GM23338 (cell line): ENCODE measurements around the gene TLR7. TPM values are rescaled to one million over a fixed set of nuclear protein-coding genes. Genes with fewer than 3 reads are reported as not detected.

Source experiments
- ATAC-seq: fragments of 200-7000 bp; cut with Tn5 transposase; 3 replicates; pipeline ENCODE4 v1.9.1; 2020
- DNase-seq: peaks from one replicate; pipeline ENCODE4 v3.0.0-alpha.2; 2015; ENCODE audit warnings: low spot score
- H2AFZ ChIP-seq: fragments of 200-600 bp; sonication (generic); 2 replicates; pipeline ENCODE4 v1.8.0; 2016; ENCODE audit warnings: antibody characterized with exemption, mild to moderate bottlenecking, moderate library complexity
- H3F3A ChIP-seq: fragments of 200-600 bp; sonication (generic); replicated peaks from 2 replicates; pipeline ENCODE4 v1.8.0; 2017; ENCODE audit warnings: antibody characterized with exemption, mixed run types, low read depth
- H3K27ac ChIP-seq: fragments of 200-600 bp; sonication (generic); 2 replicates; pipeline ENCODE4 v1.6.1; 2016; ENCODE audit warnings: low read depth
- H3K27me3 ChIP-seq: fragments of 200-600 bp; sonication (generic); 2 replicates; pipeline ENCODE4 v1.8.0; 2016; ENCODE audit warnings: mild to moderate bottlenecking, mixed run types, moderate library complexity; ENCODE audit not compliant: insufficient read depth
- H3K36me3 ChIP-seq: fragments of 200-600 bp; sonication (generic); 2 replicates; pipeline ENCODE4 v1.8.0; 2016; ENCODE audit warnings: mild to moderate bottlenecking; ENCODE audit not compliant: insufficient read depth
- H3K4me1 ChIP-seq: fragments of 200-600 bp; sonication (generic); 2 replicates; pipeline ENCODE4 v1.8.0; 2016; ENCODE audit warnings: mild to moderate bottlenecking, moderate library complexity; ENCODE audit not compliant: insufficient read depth
- H3K4me2 ChIP-seq: fragments of 200-600 bp; sonication (generic); 2 replicates; pipeline ENCODE4 v1.7.1; 2017; ENCODE audit warnings: mixed run types
- H3K4me3 ChIP-seq: fragments of 200-600 bp; sonication (generic); 2 replicates; pipeline ENCODE4 v1.6.1; 2016; ENCODE audit warnings: mixed run types
- H3K79me2 ChIP-seq: fragments of 200-600 bp; sonication (generic); replicated peaks from 2 replicates; pipeline ENCODE4 v1.8.0; 2017; ENCODE audit warnings: mild to moderate bottlenecking; ENCODE audit not compliant: insufficient read depth
- H3K9me2 ChIP-seq: fragments of 200-600 bp; sonication (generic); 2 replicates; pipeline ENCODE4 v1.8.0; 2017; ENCODE audit not compliant: insufficient read depth
- H4K20me1 ChIP-seq: fragments of 200-600 bp; sonication (generic); replicated peaks from 2 replicates; pipeline ENCODE4 v1.8.0; 2017; ENCODE audit warnings: mild to moderate bottlenecking; ENCODE audit not compliant: insufficient read depth
- H3K27ac Mint-ChIP-seq: 2 replicates; pipeline ENCODE4 v1.8.0; 2020; ENCODE audit warnings: inconsistent platforms, mild to moderate bottlenecking, moderate library complexity, mixed read lengths
- H3K27me3 Mint-ChIP-seq: 3 replicates; pipeline ENCODE4 v1.8.0; 2022; ENCODE audit warnings: low read depth, mild to moderate bottlenecking, moderate library complexity, mixed read lengths, inconsistent platforms; ENCODE audit not compliant: insufficient read depth, poor library complexity
- H3K36me3 Mint-ChIP-seq: 3 replicates; pipeline ENCODE4 v1.8.0; 2021; ENCODE audit warnings: low read depth, mild to moderate bottlenecking, inconsistent platforms, moderate library complexity, mixed read lengths
- H3K4me1 Mint-ChIP-seq: 3 replicates; pipeline ENCODE4 v1.8.0; 2020; ENCODE audit warnings: mild to moderate bottlenecking, inconsistent platforms, mixed read lengths
- H3K4me3 Mint-ChIP-seq: 3 replicates; pipeline ENCODE4 v1.8.0; 2021; ENCODE audit warnings: moderate library complexity, mild to moderate bottlenecking, inconsistent platforms, mixed read lengths
- H3K9me3 Mint-ChIP-seq: 3 replicates; pipeline ENCODE4 v1.8.0; 2020; ENCODE audit warnings: moderate library complexity, mild to moderate bottlenecking, inconsistent platforms, mixed read lengths
- CREB1 ChIP-seq: fragments of 250-450 bp; sonication (Bioruptor Pico); IDR thresholded peaks from 2 replicates; pipeline ENCODE4 v1.5.0; 2020; ENCODE audit warnings: low read depth, mild to moderate bottlenecking, moderate library complexity
- CTCF ChIP-seq, 2 experiments: fragments of 200-600 bp in 1 of 2; sonication (generic) in 1 of 2; conservative IDR thresholded peaks; 2 replicates each; pipeline versions ENCODE4 v1.5.1 to v1.6.1; 2016 to 2017; ENCODE audit warnings: antibody characterized with exemption in 2 of 2, low read depth in 2 of 2, mild to moderate bottlenecking in 2 of 2, moderate library complexity in 1 of 2
- ETS1 ChIP-seq: IDR thresholded peaks from 2 replicates; pipeline ENCODE4 v1.6.1; 2016; ENCODE audit warnings: antibody characterized with exemption
- EZH2 ChIP-seq: fragments of 200-600 bp; sonication (generic); IDR thresholded peaks from one replicate; pipeline ENCODE4 v1.8.0; 2017; ENCODE audit warnings: antibody characterized with exemption, mild to moderate bottlenecking, low read depth; ENCODE audit not compliant: unreplicated experiment
- EZH2phosphoT487 ChIP-seq: fragments of 200-600 bp; sonication (generic); IDR thresholded peaks from one replicate; pipeline ENCODE4 v1.8.1; 2018; ENCODE audit warnings: antibody characterized with exemption; ENCODE audit not compliant: unreplicated experiment
- JUNB ChIP-seq: IDR thresholded peaks from one replicate; pipeline ENCODE4 v1.6.1; 2016; ENCODE audit warnings: antibody characterized with exemption; ENCODE audit not compliant: unreplicated experiment
- NANOG ChIP-seq: IDR thresholded peaks from 2 replicates; pipeline ENCODE4 v1.6.1; 2016; ENCODE audit warnings: antibody characterized with exemption, borderline replicate concordance
- POLR2AphosphoS5 ChIP-seq: IDR thresholded peaks from 2 replicates; pipeline ENCODE4 v1.6.1; 2016; ENCODE audit warnings: antibody characterized with exemption, low read depth
- REST ChIP-seq: IDR thresholded peaks from one replicate; pipeline ENCODE4 v1.6.1; 2018; ENCODE audit warnings: antibody characterized with exemption; ENCODE audit not compliant: unreplicated experiment
- STAT1 ChIP-seq: IDR thresholded peaks from one replicate; pipeline ENCODE4 v1.6.1; 2016; ENCODE audit warnings: antibody characterized with exemption; ENCODE audit not compliant: unreplicated experiment
- ZNF114 ChIP-seq: fragments of 250-450 bp; sonication (Bioruptor Pico); IDR thresholded peaks from 2 replicates; pipeline ENCODE4 v1.5.0; 2020; ENCODE audit warnings: mild to moderate bottlenecking, moderate library complexity
- ZNF331 ChIP-seq: fragments of 250-450 bp; sonication (Bioruptor Pico); IDR thresholded peaks from 2 replicates; pipeline ENCODE4 v1.5.0; 2020; ENCODE audit warnings: low read depth, mild to moderate bottlenecking, moderate library complexity
- ZNF462 ChIP-seq: fragments of 250-450 bp; sonication (Bioruptor Pico); IDR thresholded peaks from 2 replicates; pipeline ENCODE4 v1.5.0; 2020; ENCODE audit warnings: mild to moderate bottlenecking, moderate library complexity
- polyA plus RNA-seq: library from polyadenylated mRNA; unstranded; fragments of >200 nt; fragmentation: Nextera tagmentation; extraction: Ambion mirVana; gene quantifications from 2 replicates; pipeline ENCODE4 v1.2.1, GENCODE V29; 2016
- total RNA-seq: library from RNA; depleted of rRNA; stranded (reverse); fragments of >200 nt; shearing (Covaris generic); gene quantifications from 2 replicates; pipeline ENCODE4 v1.2.3, GENCODE V29; 2014

The TLR7 gene
- total and polyA plus RNA-seq, 2 experiments from 2014 or later: not detected

GRCh38 chrX:12910423-12911121 lies 43.7 kb downstream of the TLR7 start:
- DNase-seq: peak; percentile 7
- H3K4me3 Mint-ChIP-seq: no peak overlapping the region
- no peak overlapping the region for H3K27ac Mint-ChIP-seq
- no peaks in the 10 kb centered on the region for H3K4me1 ChIP-seq
- no peak for TF ChIP-seq ETS1
- no peak for TF ChIP-seq POLR2AphosphoS5
- no peak for TF ChIP-seq ZNF331 (CRISPR knock-in tag)
- no peak for TF ChIP-seq EZH2
- no peak for TF ChIP-seq CREB1 (CRISPR knock-in tag)
- TF ChIP-seq REST: no peak
- TF ChIP-seq CTCF (conservative IDR thresholded peaks at IDR 0.05; ENCODE audit: low read depth in 2 of 2): no peak
- TF ChIP-seq JUNB: no peak
- TF ChIP-seq NANOG: no peak
- no peak for TF ChIP-seq ZNF114 (CRISPR knock-in tag)
- no peak for TF ChIP-seq STAT1
- TF ChIP-seq ZNF462: no peak
- TF ChIP-seq EZH2phosphoT487: no peak
- no peaks in the 10 kb centered on the region for H3K79me2 ChIP-seq
- no peaks in the 10 kb centered on the region for H3K27me3 Mint-ChIP-seq
- no peak overlapping the region for H3K27ac ChIP-seq
- peaks cover 3% of the 10 kb centered on the region; the same call in 1 of the 3 replicates for H3K4me1 Mint-ChIP-seq
- no peaks in the 10 kb centered on the region for H3K36me3 Mint-ChIP-seq
- ATAC-seq: no peak
- no peak overlapping the region for H3K4me2 ChIP-seq
- no peak overlapping the region for H3K4me3 ChIP-seq
- H4K20me1 ChIP-seq: no peaks in the 10 kb centered on the region
- H3K9me2 ChIP-seq: no peaks in the 10 kb centered on the region
- no peaks in the 10 kb centered on the region for H3K36me3 ChIP-seq
- no peaks in the 10 kb centered on the region for H3F3A ChIP-seq
- H3K27me3 ChIP-seq: no peaks in the 10 kb centered on the region
- no peak overlapping the region for H2AFZ ChIP-seq
- H3K9me3 Mint-ChIP-seq: no peaks in the 10 kb centered on the region
